Stimulated activated CD8-positive, alpha-beta memory T cell treated with anti-CD3 and anti-CD28 coated beads, Interleukin-12 subunit alpha, Interleukin-12 subunit beta, amount 100 ng/mL, for 1 hour (primary cell): Measurements from ENCODE around the gene BTBD16.

Experiments
- DNase-seq: peaks from one replicate; pipeline ENCODE4 v3.0.0-alpha.2; 2020; ENCODE audit warnings: low read depth

Gene BTBD16

GRCh38 chr10:122248356-122249302 is 22.5 kb upstream of the BTBD16 start:
- no peak for DNase-seq

DNA sequence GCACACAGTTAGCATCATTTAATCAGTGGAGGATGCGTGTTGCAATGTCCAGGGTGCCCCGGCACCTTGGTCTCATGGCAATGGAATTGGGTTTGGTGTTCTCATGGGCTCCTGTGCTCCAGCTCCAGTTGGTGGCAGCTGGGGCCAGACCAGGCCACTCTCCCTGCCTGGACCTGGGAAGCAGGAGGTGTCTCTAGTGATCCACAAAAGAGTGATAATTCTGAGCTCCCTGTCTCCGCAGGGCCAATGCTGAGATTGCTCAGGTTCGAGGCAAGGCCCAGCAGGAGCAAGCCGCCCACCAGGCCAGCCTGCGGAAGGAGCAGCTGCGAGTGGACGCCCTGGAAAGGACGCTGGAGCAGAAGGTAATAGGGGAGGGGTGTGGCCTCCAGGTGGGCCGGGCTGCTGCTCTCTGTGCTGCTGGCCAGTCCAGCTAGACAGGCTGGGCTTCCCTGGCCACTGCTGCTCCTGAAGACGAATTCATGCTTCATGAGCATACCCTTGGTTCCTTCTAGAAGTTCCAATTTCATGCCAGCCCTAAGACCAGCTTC is 21.7 kb upstream of the BTBD16 start:
- no peak for DNase-seq

- no peak for DNase-seq
Observed at GRCh38 chr10:122249991-122250750, 20.9 kb upstream of the BTBD16 start.

- no peak for DNase-seq
Observed at GRCh38 chr10:122251459-122252255, 19.4 kb upstream of the BTBD16 start.

GRCh38 chr10:122252805-122253204 is 18.3 kb upstream of the BTBD16 start:
- no peak for DNase-seq

DNA sequence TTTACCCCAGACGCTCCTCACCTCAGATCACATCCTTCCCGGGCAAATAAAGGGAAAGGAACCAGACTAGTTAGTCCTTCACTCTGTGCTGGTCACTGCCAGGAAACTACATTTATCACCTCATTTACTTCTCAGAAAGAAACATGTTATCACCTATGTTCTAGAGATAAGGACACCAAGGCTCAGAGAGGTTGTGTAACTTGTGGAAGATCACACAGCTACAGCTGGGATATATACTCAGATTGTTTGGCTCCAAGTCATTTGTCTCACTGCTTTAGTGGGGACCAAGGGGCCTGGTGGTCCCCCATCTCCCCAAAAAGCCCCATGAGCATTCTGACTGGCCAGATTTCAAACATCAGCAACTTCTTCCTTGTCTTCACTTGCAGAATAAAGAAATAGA is 17.5 kb upstream of the BTBD16 start:
- no peak for DNase-seq

DNA sequence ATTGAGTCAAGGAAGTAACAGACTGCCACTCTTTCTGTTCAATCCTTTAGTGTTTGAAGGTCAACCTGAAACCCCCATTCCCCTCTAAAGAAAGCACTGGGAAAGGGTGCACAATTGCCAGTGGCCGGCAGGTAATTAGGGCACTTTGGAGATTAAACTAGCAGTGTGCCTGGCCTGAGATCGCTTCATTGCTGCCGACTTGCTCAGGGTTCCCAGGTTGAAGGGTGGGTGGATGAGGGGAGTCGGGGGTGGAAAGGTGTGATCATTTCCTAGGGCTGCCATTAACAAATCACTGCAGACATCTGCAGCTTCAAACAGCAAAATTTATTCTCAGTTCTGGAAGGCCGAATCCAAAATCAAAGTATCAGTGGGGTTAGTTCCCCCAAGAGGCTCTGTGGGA is 16.3 kb upstream of the BTBD16 start:
- DNase-seq, result no peak

DNA sequence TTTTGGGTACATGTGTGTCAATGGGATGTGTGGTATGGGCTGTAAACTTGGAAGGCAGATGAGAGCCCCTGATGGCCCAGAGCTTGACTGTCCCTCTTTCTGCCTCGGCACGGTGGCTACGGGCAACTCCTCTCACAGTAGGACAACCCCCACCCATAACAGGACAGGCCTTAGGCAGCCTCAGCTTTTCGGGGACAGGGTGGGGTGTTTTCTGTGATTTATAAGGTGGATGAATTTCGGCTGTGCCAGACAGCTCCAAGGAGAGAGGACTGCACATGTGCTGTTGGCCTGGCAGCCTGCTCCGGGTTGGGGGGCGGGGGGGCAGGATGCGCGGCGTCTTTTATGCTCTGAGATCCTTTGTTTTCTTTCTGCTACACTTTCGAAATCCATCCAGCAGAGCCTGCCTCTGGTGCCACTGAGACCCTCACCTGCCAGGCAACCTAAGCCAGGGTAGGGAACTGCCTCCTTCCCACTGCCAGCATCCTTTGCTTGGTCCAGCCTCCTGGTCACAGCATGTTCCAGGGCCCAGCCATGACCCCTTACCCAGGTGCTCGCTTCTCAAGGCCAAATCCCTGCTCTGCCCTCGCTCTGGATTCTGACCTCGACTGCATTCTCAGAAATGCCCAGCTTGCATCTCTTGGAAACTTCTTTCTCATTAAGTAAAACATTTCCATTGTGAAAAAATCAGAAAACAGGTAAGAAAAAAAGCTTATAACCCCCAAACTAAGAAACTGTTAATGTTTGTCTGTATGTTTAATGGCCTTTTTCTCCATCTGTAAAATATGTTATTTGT is 15.4 kb upstream of the BTBD16 start:
- no peak for DNase-seq

DNA sequence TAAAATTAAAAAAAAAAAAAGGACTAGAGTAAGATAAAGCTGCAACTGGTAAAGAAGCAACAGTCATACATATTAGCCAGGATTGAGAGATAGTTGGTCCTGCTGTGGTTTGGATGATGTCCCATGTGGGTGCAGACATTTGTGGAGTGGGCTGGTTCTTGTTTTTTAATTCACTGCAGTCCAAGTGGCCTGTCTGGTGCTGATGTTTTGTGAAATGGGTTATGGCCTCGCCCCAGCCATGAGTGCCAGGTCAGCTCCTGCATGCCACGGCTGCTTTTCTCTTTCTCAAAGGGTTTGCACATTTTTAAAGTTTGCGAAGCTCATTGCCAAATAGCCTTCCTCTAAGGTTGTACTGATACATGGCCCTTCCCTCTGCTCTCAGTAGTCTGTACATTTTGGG is 14.1 kb upstream of the BTBD16 start:
- DNase-seq, result no peak

- DNase-seq, result no peak
Observed at GRCh38 chr10:122258136-122259074, 12.7 kb upstream of the BTBD16 start.

GRCh38 chr10:122259075-122259466 is 12.0 kb upstream of the BTBD16 start:
- DNase-seq, result no peak

DNA sequence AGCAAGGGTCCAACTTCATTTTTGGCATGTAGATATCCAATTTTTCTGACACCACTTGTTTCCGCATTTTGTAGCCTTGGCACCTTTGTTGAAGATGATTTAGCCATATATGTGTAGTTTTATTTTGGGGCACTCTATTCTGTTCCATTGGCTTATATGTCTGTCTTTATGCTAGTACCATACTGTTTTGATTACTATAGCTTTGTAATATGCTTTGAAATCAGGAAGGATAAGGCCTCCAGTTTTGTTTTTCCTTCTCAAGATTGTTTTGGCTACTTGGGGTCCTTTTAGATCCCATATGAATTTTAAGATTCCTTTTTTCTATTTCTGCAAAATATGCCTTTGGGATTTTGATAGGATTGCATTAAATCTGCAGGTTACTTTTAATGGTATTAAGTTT is 9.5 kb upstream of the BTBD16 start:
- DNase-seq, result no peak

- no peak for DNase-seq
Observed at GRCh38 chr10:122263971-122264370, 7.1 kb upstream of the BTBD16 start.

DNA sequence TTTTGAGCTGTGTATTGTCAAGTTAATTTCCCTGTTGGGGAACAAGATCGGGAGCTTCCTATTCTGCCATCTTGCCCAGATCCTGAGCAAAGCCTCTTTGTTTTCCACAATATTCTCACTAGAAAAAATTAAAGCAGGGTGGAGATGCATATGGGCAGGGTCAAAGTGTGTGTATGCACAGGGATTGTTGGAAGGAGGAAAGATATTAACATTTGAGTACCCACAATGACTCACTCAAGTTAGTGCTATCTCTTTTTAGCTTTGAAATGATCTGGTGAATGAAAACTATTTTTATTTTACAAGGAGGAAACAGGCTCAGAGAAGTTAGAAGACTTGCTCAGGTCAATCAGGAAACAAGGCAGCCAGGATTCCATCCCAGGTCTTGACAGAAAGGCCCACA is 6.7 kb upstream of the BTBD16 start:
- no peak for DNase-seq

DNA sequence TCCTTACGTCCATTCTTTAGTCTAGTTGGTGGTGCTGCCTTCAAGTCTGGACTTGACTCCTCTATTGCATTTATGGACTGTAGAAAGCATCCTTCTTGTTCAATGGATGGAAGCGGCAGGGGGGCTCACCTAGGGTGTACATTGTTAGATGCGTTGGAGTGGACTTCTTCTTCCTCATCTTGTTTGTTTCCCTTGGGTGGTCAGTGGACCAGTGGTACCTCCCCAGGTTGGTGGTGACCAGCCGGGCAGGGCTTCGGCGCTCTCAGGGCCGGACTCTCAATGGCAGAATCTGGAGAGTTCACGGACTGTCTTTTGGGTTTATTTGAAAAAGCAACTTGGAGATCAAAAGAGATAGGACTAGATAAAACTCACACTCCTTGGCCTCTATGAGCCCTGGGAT is 6.2 kb upstream of the BTBD16 start:
- DNase-seq, result no peak

- DNase-seq, result no peak
Observed at GRCh38 chr10:122265896-122266295, 5.2 kb upstream of the BTBD16 start.

- peak; percentile 37 for DNase-seq
Observed at GRCh38 chr10:122267849-122268737, 3.0 kb upstream of the BTBD16 start.

- no peak for DNase-seq
Observed at GRCh38 chr10:122269059-122269687, 1.9 kb upstream of the BTBD16 start.
